SK-N-SH treated with all-trans-retinoic acid at 6 μM for 48 hours (cell line): ENCODE measurements around the gene ENTR1.
A peak's percentile ranks its signal among the peaks of the same experiment; 100 is the strongest.

Source experiments
- ATAC-seq: fragments of 200-7000 bp; cut with Tn5 transposase; 3 replicates; pipeline ENCODE4 v1.9.1; 2020; ENCODE audit warnings: mild to moderate bottlenecking, moderate library complexity
- ARNTL ChIP-seq: fragments of 450-650 bp; formaldehyde crosslinking; IDR thresholded peaks from 2 replicates; pipeline ENCODE4 v1.5.0; 2020; ENCODE audit warnings: low read depth, mild to moderate bottlenecking, moderate library complexity, borderline replicate concordance
- BACH2 ChIP-seq: fragments of 250-450 bp; sonication (Bioruptor Pico); IDR thresholded peaks from 2 replicates; pipeline ENCODE4 v1.9.0; 2021; ENCODE audit warnings: mild to moderate bottlenecking, borderline replicate concordance
- CREB5 ChIP-seq: fragments of 250-450 bp; sonication (Bioruptor Pico); IDR thresholded peaks from 2 replicates; pipeline ENCODE4 v1.5.1; 2020; ENCODE audit warnings: low read depth, mild to moderate bottlenecking, moderate library complexity
- GLIS3 ChIP-seq: fragments of 250-450 bp; sonication (Bioruptor Pico); IDR thresholded peaks from 2 replicates; pipeline ENCODE4 v1.5.0; 2020; ENCODE audit warnings: mild to moderate bottlenecking, moderate library complexity
- ISL1 ChIP-seq: fragments of 250-450 bp; sonication (Bioruptor Pico); IDR thresholded peaks from 2 replicates; pipeline ENCODE4 v2.1.2; 2022; ENCODE audit warnings: mild to moderate bottlenecking, moderate library complexity
- OSR1 ChIP-seq: fragments of 250-450 bp; sonication (Bioruptor Pico); IDR thresholded peaks from 2 replicates; pipeline ENCODE4 v1.8.0; 2022; ENCODE audit warnings: moderate library complexity, mild to moderate bottlenecking, inconsistent platforms
- POU6F1 ChIP-seq: fragments of 250-450 bp; sonication (Bioruptor Pico); IDR thresholded peaks from 2 replicates; pipeline ENCODE4 v1.8.0; 2021; ENCODE audit warnings: low read depth, mild to moderate bottlenecking, moderate library complexity, borderline replicate concordance
- PPARA ChIP-seq: fragments of 250-450 bp; sonication (Bioruptor Pico); IDR thresholded peaks from 2 replicates; pipeline ENCODE4 v1.5.0; 2020; ENCODE audit warnings: mild to moderate bottlenecking, borderline replicate concordance
- SNAI2 ChIP-seq: fragments of 250-450 bp; sonication (Bioruptor Pico); IDR thresholded peaks from 2 replicates; pipeline ENCODE4 v1.5.0; 2020; ENCODE audit warnings: mild to moderate bottlenecking, moderate library complexity
- TCF4 ChIP-seq: fragments of 250-450 bp; sonication (Bioruptor Pico); IDR thresholded peaks from 2 replicates; pipeline ENCODE4 v1.8.0; 2021; ENCODE audit warnings: mild to moderate bottlenecking, moderate library complexity, borderline replicate concordance
- TOX ChIP-seq: fragments of 250-450 bp; sonication (Bioruptor Pico); IDR thresholded peaks from 2 replicates; pipeline ENCODE4 v1.8.0; 2021; ENCODE audit warnings: mild to moderate bottlenecking, moderate library complexity, borderline replicate concordance
- TSHZ2 ChIP-seq: fragments of 250-450 bp; sonication (Bioruptor Pico); IDR thresholded peaks from 2 replicates; pipeline ENCODE4 v1.5.0; 2020; ENCODE audit warnings: mild to moderate bottlenecking, moderate library complexity
- ZC3H10 ChIP-seq: fragments of 250-450 bp; sonication (Bioruptor Pico); IDR thresholded peaks from 2 replicates; pipeline ENCODE4 v1.5.1; 2021; ENCODE audit warnings: mild to moderate bottlenecking, moderate library complexity
- ZNF565 ChIP-seq: fragments of 450-650 bp; formaldehyde crosslinking; conservative IDR thresholded peaks from 2 replicates; pipeline ENCODE4 v1.5.0; 2020; ENCODE audit warnings: low read depth, mild to moderate bottlenecking, moderate library complexity
- ZNF70 ChIP-seq: fragments of 450-650 bp; formaldehyde crosslinking; IDR thresholded peaks from 2 replicates; pipeline ENCODE4 v1.5.0; 2020; ENCODE audit warnings: mild to moderate bottlenecking, moderate library complexity
- ZNF8 ChIP-seq: fragments of 450-650 bp; formaldehyde crosslinking; IDR thresholded peaks from 2 replicates; pipeline ENCODE4 v1.5.0; 2020; ENCODE audit warnings: mild to moderate bottlenecking, moderate library complexity
- TF ChIP-seq, protein P1 (sequence below): fragments of 250-450 bp; sonication (Bioruptor Pico); IDR thresholded peaks from 2 replicates; pipeline ENCODE4 v1.5.1; 2021; ENCODE audit warnings: mild to moderate bottlenecking, moderate library complexity

The ENTR1 gene

DNA sequence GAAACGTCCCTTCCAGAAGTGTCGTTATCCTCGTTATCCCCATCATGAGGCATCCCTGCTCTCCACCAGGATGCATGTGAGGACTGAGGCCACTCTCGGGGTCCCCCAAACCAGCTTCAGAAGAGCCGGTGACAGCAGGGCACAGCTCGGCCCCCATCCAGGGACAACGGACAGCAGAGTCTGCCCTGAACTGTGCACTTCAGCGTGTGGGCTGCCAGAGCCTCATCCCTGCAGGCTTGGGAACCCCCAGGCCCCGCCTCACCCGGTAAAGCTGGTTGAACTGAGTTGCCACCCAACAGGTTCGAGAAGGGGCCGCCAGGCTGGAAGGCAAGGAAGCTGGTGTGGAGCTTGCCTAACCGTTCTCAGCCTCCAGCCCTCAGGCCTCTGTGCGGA is 36.2 kb downstream of the ENTR1 start (continued):
- TF ChIP-seq POU6F1 (no peak), ZNF70 (CRISPR knock-in tag) (no peak), ARNTL (CRISPR knock-in tag) (no peak), TCF4 (CRISPR knock-in tag) (no peak), ZC3H10 (no peak)
- TF ChIP-seq, protein P1, sequence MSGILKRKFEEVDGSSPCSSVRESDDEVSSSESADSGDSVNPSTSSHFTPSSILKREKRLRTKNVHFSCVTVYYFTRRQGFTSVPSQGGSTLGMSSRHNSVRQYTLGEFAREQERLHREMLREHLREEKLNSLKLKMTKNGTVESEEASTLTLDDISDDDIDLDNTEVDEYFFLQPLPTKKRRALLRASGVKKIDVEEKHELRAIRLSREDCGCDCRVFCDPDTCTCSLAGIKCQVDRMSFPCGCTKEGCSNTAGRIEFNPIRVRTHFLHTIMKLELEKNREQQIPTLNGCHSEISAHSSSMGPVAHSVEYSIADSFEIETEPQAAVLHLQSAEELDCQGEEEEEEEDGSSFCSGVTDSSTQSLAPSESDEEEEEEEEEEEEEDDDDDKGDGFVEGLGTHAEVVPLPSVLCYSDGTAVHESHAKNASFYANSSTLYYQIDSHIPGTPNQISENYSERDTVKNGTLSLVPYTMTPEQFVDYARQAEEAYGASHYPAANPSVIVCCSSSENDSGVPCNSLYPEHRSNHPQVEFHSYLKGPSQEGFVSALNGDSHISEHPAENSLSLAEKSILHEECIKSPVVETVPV (CRISPR knock-in tag), result no peak

DNA sequence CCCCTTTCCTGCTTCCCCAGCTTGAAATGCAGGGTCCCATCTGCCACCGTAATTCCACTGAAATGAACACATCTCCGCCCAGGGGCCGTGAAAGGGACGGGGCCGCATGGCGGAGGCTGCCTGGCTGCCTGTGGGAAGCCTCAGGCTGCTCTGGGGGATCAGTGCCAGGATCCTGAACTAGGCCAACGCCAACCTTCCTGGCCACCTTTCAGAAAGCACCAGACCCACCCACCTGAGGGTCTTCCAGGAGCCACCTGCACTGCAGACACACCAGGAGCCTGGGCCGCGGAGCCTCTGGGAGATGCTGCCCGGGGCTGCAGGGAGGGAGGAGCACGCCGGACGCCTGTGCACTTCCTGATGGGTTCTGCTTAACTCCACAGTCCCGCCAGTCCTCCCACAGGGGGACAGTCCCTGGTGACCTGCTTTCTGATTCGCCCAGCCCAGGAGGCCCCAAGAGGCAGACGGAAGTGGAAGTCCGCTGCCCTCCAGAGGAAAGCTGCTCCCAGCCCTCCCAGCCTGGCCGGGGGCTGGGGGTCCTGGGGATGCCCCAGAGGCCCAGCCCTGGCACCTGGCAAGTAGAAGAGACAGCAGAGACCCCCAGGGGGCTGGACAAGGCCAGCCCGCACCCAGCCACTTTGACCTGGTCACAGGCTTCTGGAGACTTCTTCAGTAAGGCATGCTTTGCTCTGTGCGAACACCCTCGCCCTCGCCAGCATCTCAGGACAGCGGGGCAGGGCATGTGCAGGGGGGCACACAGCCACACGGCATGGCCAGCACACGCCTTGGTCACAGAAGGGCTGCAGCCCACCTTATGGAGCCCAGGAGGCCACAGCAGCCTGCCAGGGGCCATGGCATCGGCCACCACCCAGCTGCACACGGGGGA is 36.9 kb downstream of the ENTR1 start, which contains the start of gene CARD9:
Gene CARD9, minus strand, starts transcription at position 370 of the 883 bp plus-strand sequence. CDS start 1,591 bp downstream, outside the sequence.
- TF ChIP-seq CREB5 (CRISPR knock-in tag), result no peak
- no peak for TF ChIP-seq ISL1 (CRISPR knock-in tag)
- no peak for TF ChIP-seq TOX (CRISPR knock-in tag)
- no peak for TF ChIP-seq OSR1
- TF ChIP-seq GLIS3 (CRISPR knock-in tag), result no peak
- TF ChIP-seq SNAI2, result no peak
- TF ChIP-seq ZNF565 (CRISPR knock-in tag), result no peak
- no peak for TF ChIP-seq TCF4 (CRISPR knock-in tag)
- TF ChIP-seq PPARA, result no peak
- peak; percentile 27 for ATAC-seq

GRCh38 chr9:136372561-136373299 is 37.7 kb downstream of the ENTR1 start:
- TF ChIP-seq CREB5 (CRISPR knock-in tag) (no peak), PPARA (no peak), ISL1 (CRISPR knock-in tag) (no peak), TSHZ2 (no peak), BACH2 (CRISPR knock-in tag) (no peak), ZNF8 (CRISPR knock-in tag) (no peak), OSR1 (no peak), TCF4 (CRISPR knock-in tag) (no peak)
- TF ChIP-seq, protein P1 (CRISPR knock-in tag), result no peak
- peak; percentile 21 for ATAC-seq
